GM12865 (cell line): Measurements from ENCODE around the gene MAPT.

Source experiments
- DNase-seq: peaks from one replicate; pipeline ENCODE4 v3.0.0; 2010; ENCODE audit warnings: low read depth
- H3K4me3 ChIP-seq: 2 replicates; pipeline ENCODE4 v1.5.1; 2011; ENCODE audit warnings: mild to moderate bottlenecking, low read depth, low read length, control low read depth
- CTCF ChIP-seq: IDR thresholded peaks from 2 replicates; pipeline ENCODE4 v1.5.1; 2011; ENCODE audit warnings: low read length, control low read depth, low read depth, inconsistent platforms; ENCODE audit not compliant: insufficient read depth; ENCODE audit errors: missing control alignments

MAPT gene

DNA sequence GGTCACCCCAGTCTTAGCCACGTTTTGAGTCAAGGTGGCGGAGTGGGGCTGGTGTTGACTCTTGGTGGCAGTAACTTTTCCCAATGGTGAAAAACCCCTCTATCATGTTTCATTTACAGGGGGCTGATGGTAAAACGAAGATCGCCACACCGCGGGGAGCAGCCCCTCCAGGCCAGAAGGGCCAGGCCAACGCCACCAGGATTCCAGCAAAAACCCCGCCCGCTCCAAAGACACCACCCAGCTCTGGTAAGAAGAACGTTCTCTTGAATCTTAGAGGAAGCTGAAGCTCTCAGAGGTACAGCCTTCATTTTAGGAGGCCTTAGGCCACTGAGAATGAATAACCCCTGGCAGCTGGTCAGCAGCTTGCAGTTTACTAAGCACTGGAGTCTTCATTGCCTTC, 97.0 kb downstream of the MAPT start:
- TF ChIP-seq CTCF: no peak
- DNase-seq: no peak
- H3K4me3 ChIP-seq: no peak overlapping the region

GRCh38 chr17:45992175-45992574, 97.8 kb downstream of the MAPT start:
- no peak overlapping the region for H3K4me3 ChIP-seq
- TF ChIP-seq CTCF: no peak
- no peak for DNase-seq

- TF ChIP-seq CTCF: no peak
- DNase-seq: no peak
- no peak overlapping the region for H3K4me3 ChIP-seq
Observed at GRCh38 chr17:45992904-45993303, 98.5 kb downstream of the MAPT start.

DNA sequence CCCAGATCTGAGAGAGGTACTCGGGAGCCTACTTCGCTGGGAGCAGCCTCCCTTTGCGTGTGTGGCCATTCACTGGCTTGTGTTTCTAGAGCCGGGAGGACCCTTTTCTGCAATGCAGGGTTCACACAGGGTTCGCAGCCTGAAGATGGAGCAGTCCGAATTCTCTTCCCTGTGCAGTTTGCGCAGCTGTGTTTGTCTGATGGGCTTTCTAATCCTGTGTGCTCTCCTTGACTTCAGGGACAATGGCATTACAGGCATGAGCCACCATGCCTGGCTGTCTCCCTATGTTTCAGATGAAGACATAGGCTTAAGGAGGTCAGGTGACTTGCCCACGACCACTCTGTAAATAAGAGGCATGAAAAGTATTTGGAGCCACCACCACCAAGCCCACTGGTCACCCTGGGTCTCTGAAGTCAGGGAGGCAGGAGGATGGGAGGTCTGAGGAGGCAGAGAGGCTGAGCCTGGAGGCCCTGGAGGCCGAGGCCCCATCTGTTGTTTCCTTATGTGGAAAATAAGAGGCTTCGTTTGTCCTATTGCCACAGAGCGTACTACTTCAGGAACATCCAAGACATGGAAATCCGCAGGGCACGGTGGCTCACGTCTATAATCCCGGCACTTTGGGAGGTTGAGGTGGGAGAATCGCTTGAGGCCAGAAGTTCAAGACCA, 99.7 kb downstream of the MAPT start:
- no peak for TF ChIP-seq CTCF
- DNase-seq: no peak
- no peak overlapping the region for H3K4me3 ChIP-seq

DNA sequence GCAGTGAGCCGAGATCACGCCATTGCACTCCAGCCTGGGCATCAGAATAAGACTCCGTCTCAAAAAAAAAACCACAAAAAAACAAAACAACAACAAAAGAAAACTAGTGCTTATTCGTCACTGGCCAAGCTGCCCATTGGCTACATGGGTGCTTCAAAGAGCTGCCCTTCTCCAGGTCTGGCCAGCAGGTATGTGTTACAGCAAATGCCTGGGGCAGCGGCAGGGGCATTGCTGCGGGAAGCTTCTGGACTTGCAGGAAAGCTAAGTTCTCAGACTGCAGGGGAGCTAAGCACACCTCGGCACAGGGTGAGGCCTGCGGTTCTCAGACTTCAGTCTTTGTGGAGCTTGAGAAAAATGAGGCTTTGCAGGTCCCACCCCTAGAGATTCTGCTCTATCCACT, 100.6 kb downstream of the MAPT start:
- TF ChIP-seq CTCF: no peak
- no peak overlapping the region for H3K4me3 ChIP-seq
- no peak for DNase-seq

DNA sequence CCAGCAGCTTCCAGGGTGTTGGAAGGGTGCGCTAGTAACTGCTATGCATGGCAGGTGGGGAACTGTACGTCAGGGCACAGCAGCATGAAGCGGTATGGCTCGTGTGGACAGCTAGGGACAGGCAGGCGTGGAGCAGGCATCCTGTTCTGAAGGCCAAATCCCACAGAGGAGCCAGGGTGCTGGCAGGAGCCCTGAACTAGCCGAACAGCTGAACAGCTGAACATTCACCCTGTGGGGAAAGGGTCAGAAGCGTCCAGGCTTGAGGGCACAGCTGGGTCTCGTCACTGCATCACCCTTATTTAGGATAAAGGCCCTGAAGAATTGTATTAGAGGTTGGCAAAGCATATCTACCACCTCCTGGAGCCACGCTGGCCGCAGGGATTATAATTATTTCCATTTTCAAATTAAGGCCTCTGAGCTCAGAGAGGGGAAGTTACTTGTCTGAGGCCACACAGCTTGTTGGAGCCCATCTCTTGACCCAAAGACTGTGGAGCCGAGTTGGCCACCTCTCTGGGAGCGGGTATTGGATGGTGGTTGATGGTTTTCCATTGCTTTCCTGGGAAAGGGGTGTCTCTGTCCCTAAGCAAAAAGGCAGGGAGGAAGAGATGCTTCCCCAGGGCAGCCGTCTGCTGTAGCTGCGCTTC, 101.4 kb downstream of the MAPT start:
- no peak for DNase-seq
- H3K4me3 ChIP-seq: no peak overlapping the region
- TF ChIP-seq CTCF: no peak
